Activated CD8-positive, alpha-beta T cell treated with anti-CD3 and anti-CD28 coated beads for 36 hours (primary cell): ENCODE results near the gene FBXW9. TPM values are rescaled to one million over a fixed set of nuclear protein-coding genes. Genes with fewer than 3 reads are reported as not detected.
A peak's percentile ranks its signal among the peaks of the same experiment; 100 is the strongest.

Experiments used
- ATAC-seq: fragments of 200-7000 bp; cut with Tn5 transposase; one replicate; pipeline ENCODE4 v1.10.0; 2021; ENCODE audit warnings: mild to moderate bottlenecking, moderate library complexity
- CTCF ChIA-PET: fragments of 350-600 bp; sonication (Branson Sonifier 250); formaldehyde crosslinking; loops from one replicate; lab custom pipeline; 2021; ENCODE audit warnings: antibody characterized with exemption; lab: Charles Lee
- POLR2A ChIA-PET: fragments of 350-600 bp; sonication (Branson Sonifier 250); formaldehyde crosslinking; loops from one replicate; lab custom pipeline; 2021; ENCODE audit warnings: antibody characterized with exemption; lab: Charles Lee
- DNase-seq: peaks from one replicate; pipeline ENCODE4 v3.0.0-alpha.2; 2020
- H3K27ac Mint-ChIP-seq: one replicate; pipeline ENCODE4 v1.8.0; 2021; ENCODE audit warnings: mild to moderate bottlenecking, mixed read lengths
- H3K27me3 Mint-ChIP-seq: one replicate; pipeline ENCODE4 v1.8.0; 2021; ENCODE audit warnings: mixed read lengths
- H3K36me3 Mint-ChIP-seq: one replicate; pipeline ENCODE4 v1.8.0; 2021; ENCODE audit warnings: low read depth, mixed read lengths
- H3K4me1 Mint-ChIP-seq: one replicate; pipeline ENCODE4 v1.8.0; 2021; ENCODE audit warnings: low read depth, mixed read lengths
- H3K4me3 Mint-ChIP-seq: one replicate; pipeline ENCODE4 v1.8.0; 2021; ENCODE audit warnings: mild to moderate bottlenecking, moderate library complexity, mixed read lengths
- H3K9me3 Mint-ChIP-seq: one replicate; pipeline ENCODE4 v1.8.0; 2021; ENCODE audit warnings: mixed read lengths
- CTCF ChIP-seq: fragments of 200-600 bp; IDR thresholded peaks from one replicate; pipeline ENCODE4 v1.8.0; 2022; ENCODE audit warnings: antibody characterized with exemption, mild to moderate bottlenecking
- intact Hi-C: fragments of 100-400 bp; cut with micrococcal nuclease; formaldehyde crosslinking; loops from one replicate; pipeline ENCODE4 v1.10.0; 2022
- total RNA-seq, 2 experiments: library from RNA; stranded (reverse); gene quantifications; one replicate each; pipeline ENCODE4 v1.2.3, GENCODE V29; 2021

Gene FBXW9
- total RNA-seq, 2 experiments from 2014 or later = 9.9 to 10.8 TPM

- no peak overlapping the region for H3K27ac Mint-ChIP-seq
- ATAC-seq (peak; percentile 38), DNase-seq (no peak)
- no peaks in the 10 kb centered on the region for H3K27me3 Mint-ChIP-seq
- H3K4me1 Mint-ChIP-seq = peaks cover 13% of the 10 kb centered on the region
- no peak for TF ChIP-seq CTCF
- intact Hi-C loops = no loop called here
- H3K4me3 Mint-ChIP-seq = peak overlapping the region; percentile 79
- H3K36me3 Mint-ChIP-seq = peaks cover 9% of the 10 kb centered on the region
- ChIA-PET CTCF (interaction anchor here (1.0 to 1.6 kb wide), 2 partner anchors 19 to 55 kb away, joined by 3 to 5 read pairs; no protein-coding TSS in a partner anchor), POLR2A (interaction anchor here (0.7 to 5.3 kb wide), 6 partner anchors 10 to 108 kb away, joined by 3 to 38 read pairs (median 10); partner anchors contain the start of genes DHPS, GNG14, MAN2B1 and WDR83)
- no peaks in the 10 kb centered on the region for H3K9me3 Mint-ChIP-seq
Observed at GRCh38 chr19:12695096-12695495, 1.3 kb downstream of the FBXW9 start.

GRCh38 chr19:12694641-12695040 lies 1.8 kb downstream of the FBXW9 start:
- Mint-ChIP-seq H3K4me1 (peaks cover 13% of the 10 kb centered on the region), H3K36me3 (peaks cover 9% of the 10 kb centered on the region), H3K9me3 (no peaks in the 10 kb centered on the region), H3K4me3 (peak overlapping the region; percentile 79), H3K27ac (no peak overlapping the region), H3K27me3 (no peaks in the 10 kb centered on the region)
- ATAC-seq (no peak), DNase-seq (no peak)
- ChIA-PET CTCF (interaction anchor here (0.7 kb wide), 1 partner anchor 153 kb away, joined by 3 read pairs; no protein-coding TSS in a partner anchor), POLR2A (interaction anchor here (2.4 to 5.3 kb wide), 3 partner anchors 9 to 18 kb away, joined by 14 to 38 read pairs (median 35); partner anchors contain the start of genes DHPS and GNG14)
- intact Hi-C loops = no loop called here
- no peak for TF ChIP-seq CTCF

GRCh38 chr19:12692960-12693359 lies 3.5 kb downstream of the FBXW9 start:
- peaks cover 7% of the 10 kb centered on the region for H3K36me3 Mint-ChIP-seq
- no peaks in the 10 kb centered on the region for H3K27me3 Mint-ChIP-seq
- TF ChIP-seq CTCF = no peak
- ChIA-PET CTCF (interaction anchor here (1.7 kb wide), 1 partner anchor 16 kb away, joined by 5 read pairs; no protein-coding TSS in a partner anchor), POLR2A (no interaction called here)
- no peak for ATAC-seq
- no peak for DNase-seq
- H3K27ac Mint-ChIP-seq = no peak overlapping the region
- H3K4me1 Mint-ChIP-seq = peaks cover 8% of the 10 kb centered on the region
- intact Hi-C loops = no loop called here
- H3K9me3 Mint-ChIP-seq = no peaks in the 10 kb centered on the region
- no peak overlapping the region for H3K4me3 Mint-ChIP-seq

GRCh38 chr19:12689581-12690216 lies 6.7 kb downstream of the FBXW9 start:
- intact Hi-C loops = no loop called here
- H3K4me3 Mint-ChIP-seq = no peak overlapping the region
- POLR2A ChIA-PET = interaction anchor here (1.0 to 1.5 kb wide), 2 partner anchors 24 to 33 kb away, joined by 3 to 4 read pairs; no protein-coding TSS in a partner anchor
- peaks cover 5% of the 10 kb centered on the region for H3K36me3 Mint-ChIP-seq
- no peak overlapping the region for H3K27ac Mint-ChIP-seq
- H3K9me3 Mint-ChIP-seq = no peaks in the 10 kb centered on the region
- no peak for TF ChIP-seq CTCF
- DNase-seq (no peak), ATAC-seq (no peak)
- H3K4me1 Mint-ChIP-seq = no peaks in the 10 kb centered on the region
- no peaks in the 10 kb centered on the region for H3K27me3 Mint-ChIP-seq
- CTCF ChIA-PET = interaction anchor here (1.2 to 1.5 kb wide), 2 partner anchors 68 to 107 kb away, joined by 3 read pairs; no protein-coding TSS in a partner anchor

- POLR2A ChIA-PET = no interaction called here
- intact Hi-C loops = no loop called here
- Mint-ChIP-seq H3K4me3 (no peak overlapping the region), H3K9me3 (no peaks in the 10 kb centered on the region), H3K36me3 (peaks cover 5% of the 10 kb centered on the region), H3K27me3 (no peaks in the 10 kb centered on the region), H3K4me1 (no peaks in the 10 kb centered on the region), H3K27ac (no peak overlapping the region)
- no peak for TF ChIP-seq CTCF
- DNase-seq = no peak
- no peak for ATAC-seq
- CTCF ChIA-PET = interaction anchor here (1.5 kb wide), 1 partner anchor 68 kb away, joined by 3 read pairs; no protein-coding TSS in a partner anchor
Observed at GRCh38 chr19:12689012-12689411, 7.4 kb downstream of the FBXW9 start.
